GM18951 (cell line): ENCODE measurements around the gene SIGLEC11.

Source experiments
- POLR2A ChIP-seq: IDR thresholded peaks from 4 replicates; pipeline ENCODE4 v1.6.1; 2011; ENCODE audit warnings: mild to moderate bottlenecking; ENCODE audit not compliant: insufficient read length, insufficient read depth; ENCODE audit errors: extremely low read depth
- in situ Hi-C: fragments of 300-500 bp; cut with MboI; formaldehyde crosslinking; loops from one replicate; pipeline ENCODE4 v1.12.0; 2022; ENCODE audit warnings: low sequenced_read_pairs, mixed read lengths, inconsistent platforms; ENCODE audit not compliant: unreplicated experiment

Gene SIGLEC11

DNA sequence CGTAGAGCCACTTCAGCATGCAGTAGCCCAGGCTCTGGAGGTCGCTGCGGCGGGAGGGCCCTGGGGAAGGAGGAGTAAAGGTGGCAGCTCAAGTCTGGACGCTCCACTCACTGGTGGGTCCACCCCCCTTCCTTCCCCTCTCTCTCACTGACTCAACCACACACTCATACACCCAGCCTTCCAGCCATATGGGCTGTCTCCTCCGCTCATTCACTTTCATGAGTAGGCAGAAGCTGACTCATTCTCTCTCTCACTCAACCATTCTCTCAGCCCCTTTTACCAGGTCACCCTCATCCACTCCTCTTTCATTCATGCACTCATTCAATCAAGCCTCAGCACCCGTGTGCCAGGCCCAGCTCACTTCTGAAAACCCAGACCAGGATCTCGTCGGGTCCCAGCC, 27.5 kb upstream of the SIGLEC11 start:
- in situ Hi-C loops, result no loop called here
- TF ChIP-seq POLR2A, result no peak

DNA sequence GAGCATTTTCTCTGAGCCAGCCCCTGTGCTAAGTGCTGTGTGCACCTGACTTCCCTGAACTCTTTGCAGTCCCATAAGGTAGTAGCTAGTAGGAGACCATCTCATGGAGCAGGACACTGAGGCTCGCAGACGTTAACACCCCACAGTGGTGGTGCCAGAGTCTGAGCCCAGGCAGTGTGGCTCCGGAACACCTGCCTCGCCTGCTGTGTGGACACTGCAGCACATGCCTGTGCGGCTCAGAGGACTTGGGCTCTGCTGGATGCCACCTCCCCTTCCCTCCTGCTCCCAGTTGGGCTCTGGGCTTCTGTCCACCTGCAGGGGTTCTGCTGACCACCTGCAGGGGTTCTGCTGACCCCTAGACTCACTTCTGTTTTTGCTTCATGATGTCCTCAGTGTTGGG, 27.0 kb upstream of the SIGLEC11 start:
- no peak for TF ChIP-seq POLR2A
- in situ Hi-C loops, result no loop called here

- TF ChIP-seq POLR2A, result no peak
These were observed 26.3 kb upstream of the SIGLEC11 start for GRCh38 chr19:49987159-49987698.

GRCh38 chr19:49986354-49986753, 25.4 kb upstream of the SIGLEC11 start:
- no peak for TF ChIP-seq POLR2A
- in situ Hi-C loops, result no loop called here

More at GRCh38 chr19:49987159-49987698, 26.3 kb upstream of the SIGLEC11 start:
- in situ Hi-C loops, result no loop called here

DNA sequence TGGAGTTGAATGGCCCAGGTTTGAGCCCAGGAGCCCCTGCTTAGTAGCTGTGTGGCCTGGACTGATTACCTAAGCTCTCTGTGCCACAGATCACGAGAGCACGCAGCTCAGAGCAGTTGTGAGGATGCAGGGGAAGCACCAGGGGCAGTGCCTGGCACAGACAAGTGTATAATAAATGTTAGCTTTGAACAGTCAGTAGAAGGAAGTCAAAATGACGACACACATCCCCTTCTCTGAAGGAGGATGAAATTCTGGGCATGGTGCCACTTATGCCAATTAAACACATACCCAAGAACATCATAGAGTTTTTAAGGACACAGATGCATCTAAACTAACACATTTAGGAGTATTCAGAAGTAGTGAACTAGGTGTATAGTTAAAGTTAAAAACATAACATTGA, 24.9 kb upstream of the SIGLEC11 start:
- in situ Hi-C loops, result no loop called here

DNA sequence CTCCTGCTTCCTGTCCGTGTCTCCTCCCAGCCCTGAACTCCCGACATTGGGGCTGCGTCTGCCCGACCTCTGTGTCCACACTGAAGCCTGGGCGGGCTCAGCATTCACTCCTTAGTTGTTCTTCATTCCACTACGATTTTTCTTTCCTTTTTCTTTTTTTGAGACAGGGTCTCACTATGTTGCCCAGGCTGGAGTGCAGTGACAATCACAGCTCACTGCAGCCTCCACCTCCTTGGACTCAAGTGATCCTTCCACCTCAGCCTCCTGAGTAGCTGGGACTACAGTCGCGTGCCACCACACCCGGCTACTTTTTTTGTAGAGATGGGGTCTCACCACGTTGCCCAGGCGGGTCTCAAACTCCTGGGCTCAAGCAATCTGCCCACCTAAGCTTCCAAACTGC, 23.5 kb upstream of the SIGLEC11 start:
- in situ Hi-C loops, result no loop called here
- TF ChIP-seq POLR2A, result no peak

More for the DNA sequence above, 24.9 kb upstream of the SIGLEC11 start:
- no peak for TF ChIP-seq POLR2A

DNA sequence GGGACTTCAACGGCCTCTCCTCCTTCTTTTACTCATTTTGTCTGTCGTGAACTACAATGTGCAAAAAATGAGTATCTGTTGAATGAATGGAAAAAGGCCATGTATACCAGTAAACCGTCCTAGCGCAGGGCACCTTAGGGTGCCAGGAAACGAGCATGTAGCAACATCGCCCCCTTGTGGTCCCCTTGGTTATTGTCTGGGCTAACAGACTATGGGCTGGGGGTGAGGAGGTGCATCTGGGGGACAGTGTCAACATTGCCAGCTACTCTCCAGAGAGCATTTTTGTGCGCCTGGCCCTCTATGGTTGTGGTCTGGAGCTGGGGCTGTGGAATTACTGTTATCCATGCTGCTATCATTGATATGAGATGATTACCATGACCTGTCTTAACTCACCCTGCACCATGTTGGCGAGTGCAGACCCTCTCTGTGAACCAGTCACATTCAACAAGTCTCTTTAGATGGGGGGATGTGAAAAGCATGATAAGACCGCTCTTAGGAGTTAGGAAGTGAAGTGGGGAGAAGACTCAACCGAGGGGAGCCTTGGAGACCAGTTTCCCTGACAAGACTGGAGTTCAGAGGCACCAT, 22.8 kb upstream of the SIGLEC11 start:
- no peak for TF ChIP-seq POLR2A
- in situ Hi-C loops, result no loop called here

DNA sequence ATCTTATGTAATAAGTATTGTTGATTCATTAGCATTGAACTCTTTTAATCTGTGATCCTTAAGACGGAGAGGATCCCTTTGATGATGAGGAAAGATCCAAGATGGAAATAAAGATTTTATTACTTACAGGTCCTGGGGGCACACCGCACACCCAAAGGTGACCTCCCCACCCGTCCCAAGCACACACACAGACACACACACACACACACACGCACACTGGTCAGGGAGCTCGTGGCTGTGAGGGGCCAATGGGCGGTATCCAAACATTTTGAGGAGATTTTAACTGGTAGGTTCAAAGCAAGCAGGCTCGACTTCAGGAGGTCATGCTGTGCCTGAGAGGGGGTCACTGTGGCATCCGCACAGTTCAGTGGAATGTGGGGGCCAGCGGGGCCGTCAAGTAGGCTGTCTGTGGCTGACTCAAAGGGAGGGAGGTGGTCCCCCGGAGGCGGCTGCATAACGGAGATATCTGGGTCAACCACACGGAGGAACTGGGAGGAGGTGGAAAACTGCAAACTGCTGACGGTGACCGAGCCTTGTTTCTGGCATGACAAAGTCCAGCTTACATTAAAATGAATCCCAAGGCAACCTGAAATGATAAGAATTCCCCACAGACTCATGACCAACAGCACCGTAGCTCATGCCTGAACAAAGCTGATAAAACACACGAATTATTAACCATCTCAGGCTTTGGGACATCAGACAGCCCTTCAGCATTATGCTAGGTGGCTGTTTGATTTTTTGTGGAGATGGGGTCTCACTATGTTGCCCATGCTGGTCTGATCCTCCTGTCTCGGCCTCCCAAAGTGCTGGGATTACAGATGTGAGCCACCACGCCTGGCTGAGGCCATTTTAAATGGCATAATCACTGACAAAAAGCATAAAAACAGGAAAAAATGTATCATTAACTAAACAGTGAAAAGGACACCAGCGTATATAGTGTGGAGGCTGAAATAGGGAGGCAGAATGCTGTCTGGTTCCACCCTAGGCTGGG, 20.9 kb upstream of the SIGLEC11 start:
- no peak for TF ChIP-seq POLR2A
- in situ Hi-C loops, result no loop called here

DNA sequence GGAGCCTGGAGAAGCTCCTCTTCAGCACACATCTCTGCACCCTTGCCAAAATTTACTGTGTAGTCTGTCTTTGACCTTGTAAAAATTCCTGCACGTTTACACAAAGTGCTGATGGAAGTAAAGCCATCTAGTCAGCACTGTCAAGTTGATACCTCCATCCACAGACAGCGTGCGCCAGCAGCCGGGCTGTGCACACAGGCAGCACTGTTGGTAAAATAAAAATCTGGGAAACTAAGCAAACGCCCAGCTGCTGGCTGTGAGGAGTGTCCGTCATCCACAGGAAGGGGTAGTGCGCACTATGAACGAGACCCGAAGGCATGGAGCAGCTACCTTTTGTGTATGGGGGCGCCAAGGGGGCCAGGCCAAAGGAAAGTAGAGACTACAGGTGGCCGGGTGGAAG, 17.4 kb upstream of the SIGLEC11 start:
- TF ChIP-seq POLR2A, result no peak
- in situ Hi-C loops, result no loop called here

DNA sequence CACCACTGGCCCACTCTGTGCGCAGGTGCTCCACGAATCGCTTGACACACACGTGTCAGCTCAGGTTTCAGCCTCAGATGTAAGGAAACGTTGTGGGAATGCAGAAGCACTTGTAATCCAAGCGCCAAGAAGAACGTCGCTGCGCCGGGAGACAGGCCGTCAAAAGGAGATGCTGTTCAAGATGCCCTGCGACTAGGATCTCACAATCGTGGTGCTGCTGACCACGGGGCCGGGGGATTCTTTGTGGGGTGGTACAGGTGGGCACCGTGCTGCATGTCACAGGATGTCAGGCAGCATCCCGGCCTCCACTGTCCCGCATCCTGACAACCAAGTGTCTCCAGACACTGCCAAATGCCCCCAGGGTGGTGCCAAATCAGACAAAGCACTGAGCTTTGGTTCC, 16.9 kb upstream of the SIGLEC11 start:
- no peak for TF ChIP-seq POLR2A
- in situ Hi-C loops, result no loop called here

DNA sequence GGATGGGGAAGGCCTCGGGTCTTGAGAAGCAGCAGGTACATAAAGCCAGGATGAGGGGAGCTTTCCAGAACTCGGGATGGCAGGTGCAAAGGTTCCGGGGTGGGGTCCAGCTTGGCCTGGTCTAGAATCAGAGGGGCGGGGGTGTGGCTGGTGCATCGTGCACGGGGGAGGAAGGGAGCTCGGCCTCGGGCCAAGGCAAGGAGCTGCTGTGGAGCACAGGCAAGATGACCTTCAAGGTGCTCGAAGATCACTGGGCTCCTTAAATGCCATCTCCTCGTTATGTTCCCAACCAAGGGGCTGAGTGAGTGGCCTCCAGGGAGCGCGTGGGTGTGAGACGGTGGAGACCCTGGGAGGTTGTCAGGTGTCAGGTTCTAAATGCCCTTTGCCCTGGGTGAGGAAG, 16.1 kb upstream of the SIGLEC11 start:
- in situ Hi-C loops, result no loop called here
- TF ChIP-seq POLR2A, result no peak

DNA sequence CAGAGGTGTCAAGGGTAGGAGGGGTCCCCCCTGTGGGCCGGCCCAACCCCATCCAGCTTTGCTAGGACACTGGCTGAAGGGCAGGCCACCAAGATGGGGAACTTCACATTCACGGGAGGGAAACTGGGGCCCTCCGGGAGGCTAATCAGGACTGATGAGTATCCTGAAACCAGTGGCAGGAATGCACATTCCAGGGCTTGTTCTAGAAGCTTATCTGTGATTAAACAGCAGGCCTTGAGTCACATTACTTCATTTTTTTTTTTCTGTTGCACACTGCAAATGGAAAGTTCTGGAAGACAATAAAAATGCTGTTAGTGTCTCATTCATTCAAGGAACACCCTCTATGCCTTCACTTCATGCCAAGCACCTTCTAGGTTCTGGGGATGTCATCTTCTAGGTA, 15.5 kb upstream of the SIGLEC11 start:
- in situ Hi-C loops, result no loop called here
- no peak for TF ChIP-seq POLR2A

DNA sequence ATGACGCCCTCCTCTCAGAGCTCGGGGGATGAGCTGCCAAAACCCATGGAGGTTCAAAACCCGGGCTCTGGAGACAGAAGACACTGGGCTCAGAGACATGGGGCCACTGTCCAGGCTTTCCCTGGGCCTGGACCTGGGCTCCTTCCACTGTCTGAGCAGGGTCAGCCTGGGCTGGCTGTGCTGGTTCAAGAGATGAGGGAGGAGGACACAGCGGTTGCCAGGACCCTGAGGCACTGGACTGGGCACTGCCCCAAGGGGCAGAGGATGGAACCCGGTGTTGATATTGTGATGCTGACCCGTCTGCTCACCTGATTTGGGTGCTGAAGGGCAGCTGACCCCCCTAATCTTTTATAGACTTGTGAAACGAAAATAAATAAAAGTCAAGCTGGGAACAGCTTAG, 14.1 kb upstream of the SIGLEC11 start:
- TF ChIP-seq POLR2A, result no peak
- in situ Hi-C loops, result no loop called here

- in situ Hi-C loops, result no loop called here
- no peak for TF ChIP-seq POLR2A
These were observed 13.0 kb upstream of the SIGLEC11 start for GRCh38 chr19:49973987-49974386.
